Caco-2 (cell line): ENCODE data around the gene ROBO1. TPM values are rescaled to one million over a fixed set of nuclear protein-coding genes. Genes with fewer than 3 reads are reported as not detected.

Experiments used
- BruUV-seq: library from RNA; stranded (reverse); fragments of 400-500 nt; replicated peaks from 2 replicates; lab custom pipeline; 2021; lab: Mats Ljungman, UMichigan
- CTCF ChIA-PET: fragments of 300-600 bp; sonication (Branson Sonifier 250); formaldehyde crosslinking; loops from one replicate; lab custom pipeline; 2022; ENCODE audit warnings: antibody characterized with exemption; lab: Charles Lee
- POLR2A ChIA-PET: fragments of 300-600 bp; sonication (Branson Sonifier 250); formaldehyde crosslinking; loops from one replicate; lab custom pipeline; 2022; ENCODE audit warnings: antibody characterized with exemption; lab: Charles Lee
- DNase-seq, 2 experiments: peaks; one replicate each; pipeline versions ENCODE4 v3.0.0 to v3.0.0-alpha.2; 2020 to 2022
- H3K27me3 ChIP-seq: replicated peaks from 2 replicates; pipeline ENCODE4 v1.6.0; 2011; ENCODE audit warnings: low read length; ENCODE audit not compliant: control insufficient read depth, insufficient read depth
- H3K36me3 ChIP-seq: 2 replicates; pipeline ENCODE4 v1.5.1; 2011; ENCODE audit warnings: low read length; ENCODE audit not compliant: control insufficient read depth, insufficient read depth
- H3K4me1 ChIP-seq: fragments of 250-450 bp; sonication (Bioruptor Pico); 2 replicates; pipeline ENCODE4 v1.5.1; 2020; ENCODE audit warnings: mild to moderate bottlenecking
- H3K4me3 ChIP-seq: 2 replicates; pipeline ENCODE4 v1.5.1; 2011; ENCODE audit warnings: low read depth, mild to moderate bottlenecking, control low read depth, low read length
- H3K9me3 ChIP-seq: fragments of 250-450 bp; sonication (Bioruptor Pico); 2 replicates; pipeline ENCODE4 v1.5.1; 2020; ENCODE audit warnings: mild to moderate bottlenecking, moderate library complexity
- H3K27ac Mint-ChIP-seq: one replicate; pipeline ENCODE4 v1.8.0; 2022; ENCODE audit warnings: mixed read lengths; ENCODE audit not compliant: unreplicated experiment
- H3K27me3 Mint-ChIP-seq: one replicate; pipeline ENCODE4 v1.8.0; 2022; ENCODE audit warnings: mixed read lengths; ENCODE audit not compliant: insufficient read depth, unreplicated experiment
- H3K36me3 Mint-ChIP-seq: one replicate; pipeline ENCODE4 v1.8.0; 2022; ENCODE audit warnings: mild to moderate bottlenecking, mixed read lengths; ENCODE audit not compliant: insufficient read depth, unreplicated experiment
- H3K4me1 Mint-ChIP-seq: one replicate; pipeline ENCODE4 v1.8.0; 2022; ENCODE audit warnings: low read depth, mixed read lengths; ENCODE audit not compliant: unreplicated experiment
- H3K4me3 Mint-ChIP-seq: one replicate; pipeline ENCODE4 v1.8.0; 2022; ENCODE audit warnings: mild to moderate bottlenecking, moderate library complexity, mixed read lengths; ENCODE audit not compliant: unreplicated experiment
- H3K9me3 Mint-ChIP-seq: one replicate; pipeline ENCODE4 v1.8.0; 2022; ENCODE audit warnings: mixed read lengths; ENCODE audit not compliant: unreplicated experiment
- intact Hi-C: fragments of 100-400 bp; cut with micrococcal nuclease; formaldehyde crosslinking; loops from one replicate; pipeline ENCODE4 v1.10.0; 2022; ENCODE audit not compliant: unreplicated experiment
- total RNA-seq: library from RNA; stranded (reverse); gene quantifications from 2 replicates; pipeline ENCODE4 v1.2.3, GENCODE V29; 2022
- TF ChIP-seq, protein P1 (sequence below), 2 experiments: fragments of 200-600 bp in 1 of 2; IDR thresholded peaks; 1 replicate in 1 of 2; 2 replicates in 1 of 2; pipeline versions ENCODE4 v1.5.1 to v1.8.0; 2011 to 2022; ENCODE audit warnings: antibody characterized with exemption in 1 of 2, control low read depth in 1 of 2, inconsistent platforms in 1 of 2, low read depth in 1 of 2, low read length in 1 of 2, mild to moderate bottlenecking in 1 of 2, moderate library complexity in 1 of 2; ENCODE audit not compliant: insufficient read depth in 1 of 2, severe bottlenecking in 1 of 2, unreplicated experiment in 1 of 2

The ROBO1 gene
- total RNA-seq, 1 experiment from 2014 or later = 1.8 TPM

DNA sequence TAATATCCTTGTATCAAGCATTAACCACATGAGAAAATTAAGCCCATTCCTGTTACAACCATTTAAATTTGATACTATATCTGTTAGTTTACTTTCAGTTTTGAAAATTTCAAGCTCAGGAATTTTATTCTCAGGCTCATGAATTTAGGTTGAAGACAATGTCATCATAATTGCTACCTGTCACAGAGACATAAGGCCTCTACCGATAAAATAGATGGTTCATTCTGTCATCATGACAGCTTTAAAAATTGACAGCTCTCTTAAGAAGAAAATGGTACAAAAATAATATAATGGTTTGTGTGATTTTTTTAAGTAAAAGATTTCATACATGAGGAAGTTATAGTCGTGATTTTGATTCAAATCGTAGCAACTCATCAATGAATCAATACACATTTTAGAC, 1003.2 kb downstream of the ROBO1 start:
- no peak for DNase-seq
- no peaks in the 10 kb centered on the region for H3K36me3 Mint-ChIP-seq
- POLR2A ChIA-PET = no interaction called here
- Histone ChIP-seq H3K36me3 (no peaks in the 10 kb centered on the region), H3K9me3 (no peaks in the 10 kb centered on the region), H3K27me3 (no peaks in the 10 kb centered on the region), H3K4me1 (no peaks in the 10 kb centered on the region), H3K4me3 (no peak overlapping the region)
- intact Hi-C loops = no loop called here
- H3K27me3 Mint-ChIP-seq = no peaks in the 10 kb centered on the region
- CTCF ChIA-PET = no interaction called here
- no peak overlapping the region for H3K4me3 Mint-ChIP-seq
- BruUV-seq = no TSS peak
- no peaks in the 10 kb centered on the region for H3K9me3 Mint-ChIP-seq
- H3K27ac Mint-ChIP-seq = no peak overlapping the region
- TF ChIP-seq, protein P1, sequence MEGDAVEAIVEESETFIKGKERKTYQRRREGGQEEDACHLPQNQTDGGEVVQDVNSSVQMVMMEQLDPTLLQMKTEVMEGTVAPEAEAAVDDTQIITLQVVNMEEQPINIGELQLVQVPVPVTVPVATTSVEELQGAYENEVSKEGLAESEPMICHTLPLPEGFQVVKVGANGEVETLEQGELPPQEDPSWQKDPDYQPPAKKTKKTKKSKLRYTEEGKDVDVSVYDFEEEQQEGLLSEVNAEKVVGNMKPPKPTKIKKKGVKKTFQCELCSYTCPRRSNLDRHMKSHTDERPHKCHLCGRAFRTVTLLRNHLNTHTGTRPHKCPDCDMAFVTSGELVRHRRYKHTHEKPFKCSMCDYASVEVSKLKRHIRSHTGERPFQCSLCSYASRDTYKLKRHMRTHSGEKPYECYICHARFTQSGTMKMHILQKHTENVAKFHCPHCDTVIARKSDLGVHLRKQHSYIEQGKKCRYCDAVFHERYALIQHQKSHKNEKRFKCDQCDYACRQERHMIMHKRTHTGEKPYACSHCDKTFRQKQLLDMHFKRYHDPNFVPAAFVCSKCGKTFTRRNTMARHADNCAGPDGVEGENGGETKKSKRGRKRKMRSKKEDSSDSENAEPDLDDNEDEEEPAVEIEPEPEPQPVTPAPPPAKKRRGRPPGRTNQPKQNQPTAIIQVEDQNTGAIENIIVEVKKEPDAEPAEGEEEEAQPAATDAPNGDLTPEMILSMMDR (IDR thresholded peaks at IDR 0.05; ENCODE audit: insufficient read depth in 1 of 2, low read depth in 1 of 2, low read length in 1 of 2, severe bottlenecking in 1 of 2, unreplicated experiment in 1 of 2) = no peak
- no peaks in the 10 kb centered on the region for H3K4me1 Mint-ChIP-seq

DNA sequence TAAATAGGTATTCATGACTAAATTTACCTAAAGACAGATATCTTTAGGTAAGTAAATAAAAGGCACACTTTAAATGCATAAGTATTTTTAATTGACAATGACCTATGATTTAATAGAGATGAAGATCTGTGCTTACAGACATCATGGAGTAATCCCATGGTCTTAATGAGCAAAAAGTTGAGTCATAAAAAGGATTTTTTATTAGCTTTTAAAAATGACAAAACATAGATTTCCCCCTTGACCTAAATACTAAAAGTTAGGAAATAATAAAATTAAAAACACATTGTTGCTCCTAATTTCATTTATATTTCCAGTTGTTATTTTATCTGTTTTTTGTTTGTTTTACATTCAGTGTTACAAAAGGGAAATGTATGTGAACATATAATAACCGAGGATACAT, 1005.7 kb downstream of the ROBO1 start:
- Mint-ChIP-seq H3K27ac (no peak overlapping the region), H3K9me3 (no peaks in the 10 kb centered on the region), H3K4me1 (no peaks in the 10 kb centered on the region), H3K4me3 (no peak overlapping the region), H3K36me3 (no peaks in the 10 kb centered on the region), H3K27me3 (no peaks in the 10 kb centered on the region)
- H3K36me3 ChIP-seq = no peaks in the 10 kb centered on the region
- TF ChIP-seq, protein P1 (IDR thresholded peaks at IDR 0.05; ENCODE audit: insufficient read depth in 1 of 2, low read depth in 1 of 2, low read length in 1 of 2, severe bottlenecking in 1 of 2, unreplicated experiment in 1 of 2) = no peak
- CTCF ChIA-PET = no interaction called here
- intact Hi-C loops = no loop called here
- H3K4me1 ChIP-seq = no peaks in the 10 kb centered on the region
- no TSS peak for BruUV-seq
- DNase-seq = no peak
- no peak overlapping the region for H3K4me3 ChIP-seq
- POLR2A ChIA-PET = no interaction called here
- no peaks in the 10 kb centered on the region for H3K27me3 ChIP-seq
- no peaks in the 10 kb centered on the region for H3K9me3 ChIP-seq

DNA sequence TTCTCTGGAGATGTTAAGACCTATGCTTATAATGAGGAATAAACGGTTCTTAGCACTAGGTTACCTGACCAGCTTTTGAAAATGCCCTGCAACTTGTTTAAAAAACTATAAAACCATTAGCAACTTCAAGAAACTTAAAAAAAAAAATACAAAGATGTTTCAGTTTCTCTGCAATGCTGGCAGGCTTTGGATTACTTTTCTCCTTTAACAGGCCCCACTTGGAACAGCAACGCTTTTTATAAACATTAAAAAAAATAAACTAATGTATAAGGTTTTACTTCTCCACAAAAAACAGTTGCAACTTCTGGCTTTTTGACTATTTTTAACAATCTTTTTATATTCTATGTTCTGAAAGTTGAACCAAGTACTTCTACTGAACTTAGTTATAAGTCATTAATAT, 1006.7 kb downstream of the ROBO1 start:
- no peak overlapping the region for H3K4me3 Mint-ChIP-seq
- H3K36me3 Mint-ChIP-seq = no peaks in the 10 kb centered on the region
- H3K27ac Mint-ChIP-seq = no peak overlapping the region
- no peaks in the 10 kb centered on the region for H3K4me1 Mint-ChIP-seq
- Histone ChIP-seq H3K4me1 (no peaks in the 10 kb centered on the region), H3K36me3 (no peaks in the 10 kb centered on the region), H3K9me3 (no peaks in the 10 kb centered on the region), H3K27me3 (no peaks in the 10 kb centered on the region), H3K4me3 (no peak overlapping the region)
- POLR2A ChIA-PET = no interaction called here
- no peaks in the 10 kb centered on the region for H3K27me3 Mint-ChIP-seq
- no peaks in the 10 kb centered on the region for H3K9me3 Mint-ChIP-seq
- DNase-seq = no peak
- CTCF ChIA-PET = no interaction called here
- BruUV-seq = no TSS peak
- intact Hi-C loops = no loop called here
- TF ChIP-seq, protein P1 (IDR thresholded peaks at IDR 0.05; ENCODE audit: insufficient read depth in 1 of 2, low read depth in 1 of 2, low read length in 1 of 2, severe bottlenecking in 1 of 2, unreplicated experiment in 1 of 2) = no peak
